ENCODE measurements around the gene ZNF669. TPM values are rescaled to one million over a fixed set of nuclear protein-coding genes. Genes with fewer than 3 reads are reported as not detected.
A peak's percentile ranks its signal among the peaks of the same experiment; 100 is the strongest.
"Not testable (repeated sequence)": the region's sequence is repeated elsewhere in the genome, so short reads cannot be mapped to it uniquely, and the experiment has no call there.

Gene ZNF669
- 33.8 TPM for total RNA-seq

GRCh38 chr1:247103859-247104591 lies at the start of gene ZNF669:
ZNF669 (minus strand) TSS chr1:247104356; CDS start chr1:247104199, 157 bp downstream.
- peak; percentile 96 for DNase-seq

- DNase-seq = no peak
Measured at GRCh38 chr1:247147781-247148180, 43.6 kb upstream of the ZNF669 start.

- DNase-seq = not testable (repeated sequence)
Measured at GRCh38 chr1:247147120-247147519, 43.0 kb upstream of the ZNF669 start.

- DNase-seq = no peak
Measured at GRCh38 chr1:247146671-247147070, 42.5 kb upstream of the ZNF669 start.

GRCh38 chr1:247145279-247145678 lies 41.1 kb upstream of the ZNF669 start:
- no peak for DNase-seq

GRCh38 chr1:247139557-247139956 lies 35.4 kb upstream of the ZNF669 start:
- not testable (repeated sequence) for DNase-seq

DNA sequence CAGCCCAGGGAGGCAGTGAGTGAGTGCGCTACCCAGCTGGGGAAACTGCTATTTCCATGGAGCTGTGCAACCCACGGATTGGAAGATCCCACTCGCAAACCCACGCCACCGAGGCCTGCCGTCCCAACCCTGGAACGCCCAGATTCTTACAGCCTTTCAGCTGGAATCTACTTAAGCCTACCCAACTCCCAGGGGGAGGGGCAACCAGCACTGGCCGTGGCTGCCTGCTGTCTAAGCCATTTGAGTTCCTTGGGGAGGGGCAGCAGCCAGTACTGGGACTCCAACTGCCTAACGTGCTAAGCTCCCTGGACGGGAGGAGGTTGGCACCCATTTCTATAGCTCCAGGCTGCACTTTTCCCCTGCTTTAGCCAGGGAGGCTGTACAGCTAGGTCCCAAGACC lies 27.1 kb upstream of the ZNF669 start:
- no peak for DNase-seq

DNA sequence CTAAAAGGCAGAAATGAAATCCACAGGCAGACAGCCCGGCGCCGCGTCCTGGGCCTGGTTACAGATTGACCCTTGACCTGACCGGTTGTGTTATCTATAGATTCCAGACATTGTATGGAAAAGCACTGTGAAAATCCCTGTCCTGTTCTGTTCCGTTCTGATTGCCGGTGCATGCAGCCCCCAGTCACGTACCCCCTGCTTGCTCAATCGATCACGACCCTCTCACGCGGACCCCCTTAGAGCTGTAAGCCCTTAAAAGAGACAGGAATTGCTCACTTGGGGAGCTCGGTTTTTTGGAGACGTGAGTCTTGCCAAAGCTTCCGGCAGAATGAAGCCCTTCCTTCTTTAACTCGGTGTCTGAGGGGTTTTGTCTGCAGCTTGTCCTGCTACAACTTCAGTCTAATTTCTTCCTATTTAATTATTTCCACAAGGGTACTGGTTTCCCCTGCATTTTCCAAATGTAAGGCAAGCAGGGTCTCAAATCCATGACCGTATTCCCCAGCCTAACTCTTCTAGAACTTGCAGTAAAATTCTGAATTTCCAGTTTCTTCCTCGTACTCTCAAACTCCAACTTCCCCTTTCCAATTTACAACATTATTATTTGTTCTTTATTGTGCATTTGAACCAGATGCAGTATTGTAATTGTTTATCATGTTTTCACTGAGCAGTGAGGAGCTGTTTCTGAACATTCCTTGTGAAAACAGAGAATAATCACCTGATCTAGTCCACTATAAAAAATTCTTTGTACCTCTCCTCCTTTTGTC lies 23.5 kb upstream of the ZNF669 start:
- not testable (repeated sequence) for DNase-seq

- not testable (repeated sequence) for DNase-seq
Measured at GRCh38 chr1:247126601-247127000, 22.4 kb upstream of the ZNF669 start.

- DNase-seq = not testable (repeated sequence)
Measured at GRCh38 chr1:247126166-247126565, 22.0 kb upstream of the ZNF669 start.

GRCh38 chr1:247121382-247121781 lies 17.2 kb upstream of the ZNF669 start:
- DNase-seq = no peak

DNA sequence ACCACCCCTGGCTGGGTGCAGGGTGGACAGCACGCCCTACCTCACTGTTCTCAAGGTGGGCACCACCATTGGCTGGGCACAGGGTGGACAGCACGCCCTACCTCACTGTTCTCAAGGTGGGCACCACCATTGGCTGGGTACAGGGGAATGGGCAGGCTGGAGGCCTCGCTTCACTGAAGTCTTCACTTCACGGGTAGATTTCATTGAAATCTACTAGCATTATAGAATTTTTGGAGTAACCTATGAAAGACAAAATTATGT lies 16.2 kb upstream of the ZNF669 start:
- DNase-seq = not testable (repeated sequence)

- no peak for DNase-seq
Measured at GRCh38 chr1:247119600-247120407, 15.6 kb upstream of the ZNF669 start.

- DNase-seq = no peak
Measured at GRCh38 chr1:247118946-247119446, 14.8 kb upstream of the ZNF669 start.

GRCh38 chr1:247115545-247115944 lies 11.4 kb upstream of the ZNF669 start:
- DNase-seq = no peak

GRCh38 chr1:247115141-247115510 lies 11.0 kb upstream of the ZNF669 start:
- DNase-seq = no peak

DNA sequence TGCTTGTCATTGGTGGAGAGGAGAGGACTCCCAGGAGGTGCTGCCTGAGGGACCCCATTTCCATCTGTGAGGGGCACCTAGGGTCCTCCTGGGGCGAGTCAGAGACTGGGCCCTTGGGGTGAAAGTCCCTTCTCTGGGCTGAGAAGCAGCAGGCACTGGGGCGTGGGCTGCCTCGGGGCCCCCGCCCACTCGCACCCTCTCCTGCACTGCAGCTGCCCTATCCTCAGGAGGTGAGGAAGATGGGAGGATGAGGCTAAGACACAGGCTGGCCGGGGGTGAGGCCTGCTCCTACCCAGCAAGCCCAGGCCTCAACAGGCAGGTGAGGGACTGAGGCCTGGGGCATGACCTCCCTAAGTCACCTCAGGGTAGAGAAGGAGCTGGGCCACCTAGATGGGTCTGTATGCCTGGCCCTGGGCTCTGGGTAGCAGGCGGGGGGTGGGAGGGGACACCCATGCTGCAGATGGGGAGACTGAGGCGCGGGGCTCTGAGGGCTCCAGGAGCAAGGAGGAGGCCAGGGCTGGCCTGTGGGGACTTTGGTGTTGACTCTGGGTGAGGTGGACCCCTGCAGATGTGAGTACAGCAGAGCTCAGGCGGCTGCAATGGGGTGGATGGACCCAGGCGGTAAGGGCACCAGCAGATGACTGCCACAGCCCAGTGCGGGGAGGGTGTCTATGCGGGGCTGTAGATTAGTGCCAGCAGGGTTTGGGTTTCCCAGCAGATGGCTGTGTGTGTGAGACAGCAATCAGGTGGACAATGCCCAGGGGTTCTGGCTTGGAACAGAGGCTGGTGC lies 10.4 kb upstream of the ZNF669 start:
- no peak for DNase-seq

DNA sequence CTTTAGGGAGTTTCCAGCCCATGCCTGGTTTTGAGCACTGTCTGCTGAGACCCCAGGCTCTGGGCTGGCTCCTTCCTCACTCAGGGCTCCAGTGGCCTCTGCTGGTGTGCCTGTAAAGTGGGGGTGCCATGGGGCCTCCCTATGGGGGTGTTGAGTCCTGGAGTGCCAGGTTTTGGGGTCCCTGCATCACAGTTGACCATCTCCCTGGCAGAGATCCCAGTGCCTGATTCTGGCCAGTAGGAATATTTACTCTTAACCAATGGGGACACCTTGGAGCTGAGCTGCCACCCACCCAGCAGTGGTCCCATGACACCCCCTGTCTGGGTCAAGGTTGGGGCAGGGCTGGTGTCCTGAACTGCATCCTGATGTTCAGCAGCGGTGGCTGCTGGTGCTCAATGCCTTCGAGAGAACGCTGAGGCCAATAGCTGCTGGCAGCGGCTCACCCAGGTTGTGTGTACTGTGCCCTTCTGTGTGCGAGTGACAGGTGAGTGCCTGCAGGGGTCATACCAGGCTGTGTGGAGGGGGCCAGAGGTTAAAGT lies 9.6 kb upstream of the ZNF669 start:
- no peak for DNase-seq

DNA sequence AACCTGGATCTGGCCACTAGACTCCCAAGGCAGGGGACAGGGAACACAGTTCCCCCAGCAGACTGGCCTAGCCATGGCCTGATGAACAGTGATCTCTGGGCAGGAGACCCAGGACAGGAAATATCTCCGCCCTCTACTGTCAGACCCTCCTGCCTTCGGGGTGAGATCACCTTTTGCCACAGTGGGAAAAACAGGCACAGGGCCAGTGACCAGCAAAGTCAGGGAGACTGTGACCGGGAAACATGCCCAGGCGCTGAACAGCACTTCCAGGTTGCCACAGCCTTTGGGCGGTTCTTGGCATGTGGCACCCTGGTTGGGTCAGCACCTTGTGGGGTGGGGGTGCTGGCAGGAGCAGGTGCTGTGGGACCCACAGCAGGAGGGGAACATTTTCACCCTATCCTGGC lies 8.9 kb upstream of the ZNF669 start:
- DNase-seq = no peak

- no peak for DNase-seq
Measured at GRCh38 chr1:247112479-247112781, 8.3 kb upstream of the ZNF669 start.

- DNase-seq = peak; percentile 17
Measured at GRCh38 chr1:247111700-247112478, 7.7 kb upstream of the ZNF669 start.

Data from occipital lobe (tissue), 2 donors.